DND-41 (cell line): ENCODE results near the gene TMUB2.

Source experiments
- ATAC-seq: fragments of 200-7000 bp; cut with Tn5 transposase; 3 replicates; pipeline ENCODE4 v1.9.1; 2021; ENCODE audit warnings: low read depth; ENCODE audit not compliant: insufficient read depth
- DNase-seq: peaks from one replicate; pipeline ENCODE4 v3.0.0-alpha.2; 2020
- H2AFZ ChIP-seq: 2 replicates; pipeline ENCODE4 v1.6.0; 2012; ENCODE audit warnings: low read depth, low read length
- H3K27ac ChIP-seq: 2 replicates; pipeline ENCODE4 v1.5.1; 2012; ENCODE audit warnings: low read length, inconsistent platforms
- H3K27me3 ChIP-seq: fragments of 200-600 bp; sonication (generic); 2 replicates; pipeline ENCODE4 v1.6.0; 2012; ENCODE audit warnings: low read length, mild to moderate bottlenecking, inconsistent platforms; ENCODE audit not compliant: insufficient read depth, poor library complexity
- H3K36me3 ChIP-seq: 2 replicates; pipeline ENCODE4 v1.5.1; 2012; ENCODE audit warnings: low read length, inconsistent platforms; ENCODE audit not compliant: insufficient read depth
- H3K4me1 ChIP-seq: 2 replicates; pipeline ENCODE4 v1.5.1; 2012; ENCODE audit warnings: mild to moderate bottlenecking, low read length; ENCODE audit not compliant: insufficient read depth
- H3K4me2 ChIP-seq: 2 replicates; pipeline ENCODE4 v1.6.0; 2012; ENCODE audit warnings: mild to moderate bottlenecking, moderate library complexity, low read length, inconsistent platforms; ENCODE audit not compliant: insufficient read depth
- H3K4me3 ChIP-seq, 2 experiments: fragments of 200-600 bp in 1 of 2; shearing (Covaris generic) in 1 of 2; 2 replicates each; pipeline ENCODE4 v1.5.1; 2012 to 2016; ENCODE audit warnings: inconsistent platforms in 2 of 2, low read length in 2 of 2, mild to moderate bottlenecking in 2 of 2, low read depth in 1 of 2, moderate library complexity in 1 of 2
- H3K79me2 ChIP-seq: 2 replicates; pipeline ENCODE4 v1.6.0; 2012; ENCODE audit warnings: low read length, inconsistent platforms; ENCODE audit not compliant: insufficient read depth
- H3K9ac ChIP-seq: 2 replicates; pipeline ENCODE4 v1.6.0; 2012; ENCODE audit warnings: low read depth, mild to moderate bottlenecking, inconsistent platforms, low read length, moderate library complexity
- H3K9me3 ChIP-seq: 2 replicates; pipeline ENCODE4 v1.5.1; 2012; ENCODE audit warnings: low read length, moderate library complexity, mild to moderate bottlenecking, inconsistent platforms; ENCODE audit not compliant: insufficient read depth, severe bottlenecking
- H4K20me1 ChIP-seq: 2 replicates; pipeline ENCODE4 v1.6.0; 2012; ENCODE audit warnings: low read length; ENCODE audit not compliant: insufficient read depth
- CTCF ChIP-seq: IDR thresholded peaks from 2 replicates; pipeline ENCODE4 v1.5.1; 2012; ENCODE audit warnings: borderline replicate concordance, low read length, moderate library complexity, mild to moderate bottlenecking; ENCODE audit not compliant: poor library complexity, severe bottlenecking; ENCODE audit errors: extremely low read depth
- EZH2 ChIP-seq: IDR thresholded peaks from 3 replicates; pipeline ENCODE4 v1.6.1; 2012; ENCODE audit warnings: borderline replicate concordance, low read depth, mild to moderate bottlenecking, moderate library complexity, low read length, inconsistent platforms; ENCODE audit not compliant: severe bottlenecking

TMUB2 gene

GRCh38 chr17:44170135-44170498 is 16.7 kb upstream of the TMUB2 start:
- Histone ChIP-seq H3K9ac (no peak overlapping the region), H4K20me1 (0 out of 2 replicates have a peak, but pooled peaks cover 3% of the 10 kb centered on the region), H3K27ac (no peak overlapping the region), H3K4me1 (no peaks in the 10 kb centered on the region), H3K4me3 (no peak overlapping the region), H3K4me2 (no peak overlapping the region), H3K79me2 (no peaks in the 10 kb centered on the region), H3K27me3 (no peaks in the 10 kb centered on the region), H3K9me3 (no peaks in the 10 kb centered on the region), H2AFZ (no peak overlapping the region), H3K36me3 (no peaks in the 10 kb centered on the region)
- DNase-seq (no peak), ATAC-seq (no peak)
- TF ChIP-seq CTCF = no peak
- TF ChIP-seq EZH2 = no peak

GRCh38 chr17:44170499-44171201 is 16.1 kb upstream of the TMUB2 start, which contains the start of gene ASB16:
TSS of gene ASB16 (plus strand) at chr17:44170704. CDS start at chr17:44170790, 86 bp downstream.
- Histone ChIP-seq H3K4me2 (no peak within 1 kb of the TSS), H3K4me1 (no peaks in the 10 kb centered on the region), H3K4me3 (no peak within 1 kb of the TSS), H2AFZ (no peak within 1 kb of the TSS), H3K36me3 (no peaks in the 10 kb centered on the region), H3K27ac (no peak within 1 kb of the TSS), H3K9me3 (no peaks in the 10 kb centered on the region), H3K27me3 (no peaks in the 10 kb centered on the region), H4K20me1 (0 out of 2 replicates have a peak, but pooled peaks cover 3% of the 10 kb centered on the region), H3K79me2 (no peaks in the 10 kb centered on the region), H3K9ac (no peak within 1 kb of the TSS)
- no peak for TF ChIP-seq CTCF
- TF ChIP-seq EZH2 = no peak
- DNase-seq = no peak
- no peak for ATAC-seq

GRCh38 chr17:44171931-44172455 is 14.8 kb upstream of the TMUB2 start:
- ATAC-seq = no peak

More at GRCh38 chr17:44171931-44172455, 14.8 kb upstream of the TMUB2 start:
- 0 out of 2 replicates have a peak, but pooled peaks cover 7% of the 10 kb centered on the region for H4K20me1 ChIP-seq
- no peak overlapping the region for H3K4me3 ChIP-seq
- peaks cover 9% of the 10 kb centered on the region for H3K36me3 ChIP-seq
- H2AFZ ChIP-seq = no peak overlapping the region
- DNase-seq = no peak
- no peaks in the 10 kb centered on the region for H3K79me2 ChIP-seq
- TF ChIP-seq CTCF (no peak), EZH2 (no peak)
- no peaks in the 10 kb centered on the region for H3K27me3 ChIP-seq
- H3K27ac ChIP-seq = no peak overlapping the region
- no peak overlapping the region for H3K4me2 ChIP-seq
- H3K9me3 ChIP-seq = no peaks in the 10 kb centered on the region
- H3K4me1 ChIP-seq = no peaks in the 10 kb centered on the region
- H3K9ac ChIP-seq = no peak overlapping the region
